Glutamatergic neuron (in vitro differentiated cells): Measurements from ENCODE around the gene BRMS1. TPM values are rescaled to one million over a fixed set of nuclear protein-coding genes. Genes with fewer than 3 reads are reported as not detected.

ENCODE experiments used
- DNase-seq: peaks from one replicate; pipeline ENCODE4 v3.0.0; 2022
- H3K27ac Mint-ChIP-seq: one replicate; pipeline ENCODE4 v1.8.0; 2020; ENCODE audit warnings: mild to moderate bottlenecking, mixed read lengths, inconsistent platforms; ENCODE audit not compliant: unreplicated experiment
- H3K27me3 Mint-ChIP-seq: one replicate; pipeline ENCODE4 v1.8.0; 2020; ENCODE audit warnings: mild to moderate bottlenecking, moderate library complexity, mixed read lengths, inconsistent platforms; ENCODE audit not compliant: unreplicated experiment
- H3K36me3 Mint-ChIP-seq: one replicate; pipeline ENCODE4 v1.8.0; 2020; ENCODE audit warnings: mild to moderate bottlenecking, mixed read lengths, inconsistent platforms; ENCODE audit not compliant: unreplicated experiment
- H3K4me1 Mint-ChIP-seq: one replicate; pipeline ENCODE4 v1.8.0; 2020; ENCODE audit warnings: mild to moderate bottlenecking, low read depth, mixed read lengths, inconsistent platforms; ENCODE audit not compliant: unreplicated experiment
- H3K4me3 Mint-ChIP-seq: one replicate; pipeline ENCODE4 v1.8.0; 2020; ENCODE audit warnings: mild to moderate bottlenecking, mixed read lengths, inconsistent platforms; ENCODE audit not compliant: unreplicated experiment
- H3K9me3 Mint-ChIP-seq: one replicate; pipeline ENCODE4 v1.8.0; 2020; ENCODE audit warnings: mild to moderate bottlenecking, moderate library complexity, mixed read lengths, inconsistent platforms; ENCODE audit not compliant: unreplicated experiment
- total RNA-seq: library from RNA; stranded (reverse); fragmentation: NEBNext Ultra II Directional; extraction: Animal tissue kit (Norgen Biotek cat#: 25700); gene quantifications from one replicate; pipeline ENCODE4 v1.2.1, GENCODE V29; 2021; ENCODE audit not compliant: unreplicated experiment
- TF ChIP-seq, protein P1 (sequence below): fragments of 200-600 bp; sonication (generic); IDR thresholded peaks from one replicate; pipeline ENCODE4 v1.5.0; 2021; ENCODE audit not compliant: partially characterized antibody, unreplicated experiment

Gene BRMS1
- total RNA-seq, 1 donor from 2014 or later = 44.0 TPM

DNA sequence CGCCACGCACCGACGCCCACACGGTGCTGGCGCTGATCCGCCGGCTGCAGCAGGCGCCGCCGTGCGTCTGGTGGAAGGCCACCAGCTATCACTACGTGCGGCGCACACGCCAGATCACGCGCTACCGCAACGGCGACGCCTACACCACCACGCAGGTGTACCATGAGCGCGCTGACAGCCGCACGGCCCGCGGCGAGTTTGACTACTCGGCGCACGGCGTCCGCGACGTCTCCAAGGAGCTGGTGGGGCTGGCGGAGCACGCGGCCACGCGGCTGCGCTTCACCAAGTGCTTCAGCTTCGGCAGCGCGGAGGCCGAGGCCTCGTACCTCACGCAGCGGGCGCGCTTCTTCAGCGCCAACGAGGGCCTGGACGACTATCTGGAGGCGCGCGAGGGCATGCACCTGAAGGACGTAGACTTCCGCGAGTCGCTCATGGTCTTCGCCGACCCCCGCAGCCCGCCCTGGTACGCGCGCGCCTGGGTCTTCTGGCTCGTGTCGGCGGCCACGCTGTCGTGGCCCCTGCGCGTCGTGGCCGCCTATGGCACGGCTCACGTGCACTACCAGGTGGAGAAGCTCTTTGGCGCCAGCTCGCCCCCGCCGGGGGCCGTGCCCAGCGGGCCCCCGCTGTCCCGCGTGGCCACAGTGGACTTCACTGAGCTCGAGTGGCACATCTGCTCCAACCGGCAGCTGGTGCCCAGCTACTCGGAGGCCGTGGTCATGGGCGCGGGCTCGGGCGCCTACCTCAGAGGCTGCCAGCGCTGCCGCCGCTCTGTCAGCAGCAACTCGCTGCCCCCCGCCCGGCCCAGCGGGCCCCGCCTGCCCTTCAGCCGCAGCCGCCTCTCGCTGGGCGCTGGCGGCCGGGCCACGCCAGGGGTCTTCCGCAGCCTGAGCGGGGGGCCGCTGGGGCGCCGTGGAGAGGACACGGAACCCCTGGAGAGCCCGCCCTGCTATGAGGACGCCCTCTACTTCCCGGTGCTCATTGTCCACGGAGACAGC is 50.0 kb downstream of the BRMS1 start:
- Mint-ChIP-seq H3K4me3 (no peak overlapping the region), H3K27ac (no peak overlapping the region), H3K4me1 (peaks cover 19% of the 10 kb centered on the region), H3K36me3 (no peaks in the 10 kb centered on the region), H3K9me3 (peaks cover 21% of the 10 kb centered on the region), H3K27me3 (peaks cover 22% of the 10 kb centered on the region)
- DNase-seq = no peak
- TF ChIP-seq, protein P1, sequence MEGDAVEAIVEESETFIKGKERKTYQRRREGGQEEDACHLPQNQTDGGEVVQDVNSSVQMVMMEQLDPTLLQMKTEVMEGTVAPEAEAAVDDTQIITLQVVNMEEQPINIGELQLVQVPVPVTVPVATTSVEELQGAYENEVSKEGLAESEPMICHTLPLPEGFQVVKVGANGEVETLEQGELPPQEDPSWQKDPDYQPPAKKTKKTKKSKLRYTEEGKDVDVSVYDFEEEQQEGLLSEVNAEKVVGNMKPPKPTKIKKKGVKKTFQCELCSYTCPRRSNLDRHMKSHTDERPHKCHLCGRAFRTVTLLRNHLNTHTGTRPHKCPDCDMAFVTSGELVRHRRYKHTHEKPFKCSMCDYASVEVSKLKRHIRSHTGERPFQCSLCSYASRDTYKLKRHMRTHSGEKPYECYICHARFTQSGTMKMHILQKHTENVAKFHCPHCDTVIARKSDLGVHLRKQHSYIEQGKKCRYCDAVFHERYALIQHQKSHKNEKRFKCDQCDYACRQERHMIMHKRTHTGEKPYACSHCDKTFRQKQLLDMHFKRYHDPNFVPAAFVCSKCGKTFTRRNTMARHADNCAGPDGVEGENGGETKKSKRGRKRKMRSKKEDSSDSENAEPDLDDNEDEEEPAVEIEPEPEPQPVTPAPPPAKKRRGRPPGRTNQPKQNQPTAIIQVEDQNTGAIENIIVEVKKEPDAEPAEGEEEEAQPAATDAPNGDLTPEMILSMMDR = no peak

DNA sequence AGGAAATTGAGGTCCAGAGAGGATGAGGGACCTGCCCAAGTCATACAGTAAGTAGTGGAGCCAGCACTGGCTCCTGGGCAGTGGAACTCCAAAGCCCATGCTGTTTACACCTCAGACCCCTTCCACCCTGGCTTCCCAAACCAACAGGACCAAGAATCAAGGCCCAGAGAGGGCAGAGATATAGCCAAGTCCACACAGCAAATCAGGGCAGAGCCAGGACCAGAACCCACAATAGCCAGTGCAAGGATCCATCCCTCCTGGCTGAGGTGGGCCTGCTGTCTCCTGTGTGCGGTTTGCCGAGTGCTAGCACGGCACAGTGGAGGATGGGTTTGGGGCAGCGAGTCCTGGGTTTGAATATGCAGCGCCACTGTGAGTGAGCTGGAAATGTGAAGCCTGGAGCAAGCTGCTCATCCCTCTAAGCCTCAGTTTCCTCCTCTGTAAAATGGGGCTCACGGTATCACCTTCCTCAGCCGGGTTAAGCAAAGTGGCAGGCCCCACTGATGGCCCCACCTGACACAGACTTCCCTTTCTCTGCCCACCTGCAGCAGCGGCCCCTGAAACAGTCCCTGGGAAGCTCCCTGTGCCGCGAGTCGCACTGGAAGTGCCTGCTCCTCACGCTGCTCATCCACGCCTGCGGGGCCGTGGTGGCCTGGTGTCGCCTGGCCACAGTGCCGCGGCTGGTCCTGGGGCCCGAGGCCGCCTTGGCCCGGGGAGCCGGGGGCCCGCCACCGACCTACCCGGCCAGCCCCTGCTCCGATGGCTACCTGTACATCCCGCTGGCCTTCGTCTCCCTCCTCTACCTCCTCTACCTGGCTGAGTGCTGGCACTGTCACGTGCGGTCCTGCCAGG is 50.9 kb downstream of the BRMS1 start:
- Mint-ChIP-seq H3K9me3 (peaks cover 24% of the 10 kb centered on the region), H3K4me3 (no peak overlapping the region), H3K36me3 (no peaks in the 10 kb centered on the region), H3K27ac (no peak overlapping the region), H3K27me3 (peaks cover 26% of the 10 kb centered on the region), H3K4me1 (peaks cover 21% of the 10 kb centered on the region)
- TF ChIP-seq, protein P1 = no peak
- no peak for DNase-seq

- Mint-ChIP-seq H3K27me3 (peaks cover 27% of the 10 kb centered on the region), H3K4me3 (peak overlapping the region; percentile 55), H3K4me1 (peaks cover 21% of the 10 kb centered on the region), H3K9me3 (peaks cover 24% of the 10 kb centered on the region), H3K27ac (no peak overlapping the region), H3K36me3 (no peaks in the 10 kb centered on the region)
- TF ChIP-seq, protein P1 = no peak
- DNase-seq = no peak
Observed at GRCh38 chr11:66293352-66293751, 51.6 kb downstream of the BRMS1 start.

DNA sequence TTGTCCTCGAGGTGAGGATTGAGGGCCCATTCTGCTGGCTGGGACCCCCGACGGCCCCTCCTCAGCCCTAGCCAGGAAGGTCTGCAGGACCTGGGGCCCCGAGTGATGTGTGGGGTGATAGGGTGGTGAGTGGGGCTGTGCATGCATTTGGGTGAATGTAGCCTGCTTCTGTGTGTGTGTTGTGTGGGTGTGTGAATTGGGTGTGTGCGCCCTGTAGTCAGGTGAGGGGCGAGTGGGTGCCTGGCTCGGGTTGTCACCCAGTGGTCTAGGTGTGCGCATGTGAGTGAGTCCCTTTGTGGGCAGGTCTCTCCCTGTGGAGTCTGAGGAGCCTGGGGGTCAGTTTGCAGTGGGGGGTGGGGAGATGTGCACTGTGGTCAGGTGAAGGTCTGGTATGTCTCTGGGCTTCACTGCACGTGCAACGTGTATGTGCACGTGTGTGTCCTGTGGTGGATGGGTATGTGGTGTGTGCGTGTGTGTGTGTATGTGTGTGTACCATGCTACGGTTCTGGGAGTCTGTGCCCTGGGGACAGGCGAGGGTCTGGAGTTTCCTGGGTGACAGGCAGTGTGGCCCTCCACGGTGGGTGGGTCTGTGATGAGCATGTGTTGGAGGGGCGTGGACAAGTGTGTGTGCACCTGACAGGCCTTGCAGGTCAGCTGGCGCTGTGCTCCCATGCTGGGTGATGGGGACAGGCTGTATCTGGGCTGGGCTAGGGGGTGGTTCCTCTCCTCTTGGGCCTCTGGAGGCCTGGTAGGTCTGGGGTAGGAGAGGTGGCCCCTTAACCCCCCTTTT is 52.2 kb downstream of the BRMS1 start:
- no peak for DNase-seq
- Mint-ChIP-seq H3K27me3 (peaks cover 27% of the 10 kb centered on the region), H3K4me3 (peak overlapping the region; percentile 79), H3K27ac (peak overlapping the region; percentile 40), H3K9me3 (peaks cover 24% of the 10 kb centered on the region), H3K36me3 (no peaks in the 10 kb centered on the region), H3K4me1 (peaks cover 21% of the 10 kb centered on the region)
- TF ChIP-seq, protein P1 = no peak
